Activated CD4-positive, CD25-positive, alpha-beta regulatory T cell (primary cell): Measurements from ENCODE around the gene SLC6A3.
A peak's percentile ranks its signal among the peaks of the same experiment; 100 is the strongest.

Source experiments
- DNase-seq, 4 experiments: peaks; one replicate each; lab custom pipeline; 2025; lab: John Stamatoyannopoulos, UW

SLC6A3 gene

DNA sequence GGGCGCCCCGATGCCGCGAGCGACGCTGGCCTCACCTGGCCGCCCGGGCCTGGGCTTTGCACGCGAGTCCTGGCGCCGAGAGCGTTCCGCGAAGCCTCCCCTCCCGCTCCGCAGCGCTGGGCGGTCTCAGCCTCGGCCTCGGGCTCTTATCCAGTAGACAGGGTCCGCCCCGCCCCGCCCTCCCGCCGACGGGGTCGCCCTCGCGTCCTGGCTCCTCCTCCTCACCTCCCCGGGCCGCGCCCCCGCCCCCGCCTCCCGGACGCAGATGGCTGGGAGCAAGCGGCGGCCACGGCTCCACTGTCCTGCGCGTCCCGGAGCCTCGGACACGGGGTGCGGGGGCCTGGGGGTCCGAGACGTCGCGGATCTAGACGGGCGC, at the start of gene SLC6A3:
TSS of gene SLC6A3 (minus strand) at position 128 of the 376 bp plus-strand sequence. CDS start 2,243 bp downstream, outside the sequence.
- DNase-seq, result no peak

DNA sequence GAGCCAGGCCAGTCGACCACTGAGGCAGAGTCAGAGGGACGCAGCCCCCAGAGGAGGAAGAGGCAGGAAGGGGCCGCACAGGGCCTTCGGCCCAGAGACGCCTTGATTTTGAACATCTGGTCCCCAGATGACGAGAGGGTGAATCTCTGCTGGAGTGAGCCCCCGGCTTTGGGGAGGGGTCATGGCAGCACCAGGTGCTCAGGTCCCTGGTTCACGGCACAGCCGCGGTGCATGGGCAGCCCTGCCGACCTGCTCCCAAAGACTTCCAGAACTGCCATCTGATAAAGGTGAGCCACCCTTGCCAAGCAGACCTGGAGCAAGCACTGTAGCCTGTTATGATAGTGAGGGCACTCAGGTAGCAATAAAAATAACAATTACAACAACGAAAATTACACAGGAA, 48.7 kb upstream of the SLC6A3 start:
- DNase-seq, result no peak

DNA sequence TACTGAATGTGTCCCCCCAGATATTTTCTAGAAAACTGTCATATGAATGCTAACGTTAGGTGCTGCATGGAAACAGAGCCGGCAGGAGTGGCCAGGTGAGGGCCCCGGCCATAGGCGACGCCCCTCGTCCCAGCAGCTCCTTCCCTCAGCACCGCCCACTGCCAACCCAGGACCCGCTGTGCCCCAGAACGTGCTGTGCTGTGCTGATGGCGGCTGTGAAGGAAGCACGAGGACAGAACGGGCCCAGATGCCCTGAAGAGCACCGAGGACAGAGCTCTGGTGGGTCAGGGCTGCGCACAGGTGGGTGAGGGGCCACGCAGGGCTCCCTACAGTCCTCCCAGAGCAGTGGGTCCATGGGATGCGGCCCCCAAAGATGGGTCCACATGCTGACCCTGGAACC, 48.2 kb upstream of the SLC6A3 start:
- no peak for DNase-seq

DNA sequence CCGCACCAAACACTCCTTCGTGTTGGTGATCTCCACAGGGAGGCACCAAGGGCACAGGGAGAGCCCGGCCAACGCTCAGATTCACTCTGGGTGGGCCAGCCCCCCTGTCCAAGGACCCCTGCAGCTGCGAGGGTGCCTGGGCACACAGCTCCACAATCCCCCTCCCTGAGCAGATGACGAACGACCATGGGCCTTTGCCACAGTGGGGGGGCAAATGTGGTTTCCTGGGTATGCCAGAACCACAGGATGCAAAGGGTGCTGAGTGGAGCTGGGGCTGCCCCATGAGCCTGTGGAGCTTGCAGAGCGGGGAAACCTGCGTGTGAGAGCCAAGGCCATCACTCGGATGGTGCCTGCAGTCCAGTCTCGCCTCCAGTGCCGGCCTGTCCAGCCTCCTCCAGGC, 47.5 kb upstream of the SLC6A3 start:
- no peak for DNase-seq

DNA sequence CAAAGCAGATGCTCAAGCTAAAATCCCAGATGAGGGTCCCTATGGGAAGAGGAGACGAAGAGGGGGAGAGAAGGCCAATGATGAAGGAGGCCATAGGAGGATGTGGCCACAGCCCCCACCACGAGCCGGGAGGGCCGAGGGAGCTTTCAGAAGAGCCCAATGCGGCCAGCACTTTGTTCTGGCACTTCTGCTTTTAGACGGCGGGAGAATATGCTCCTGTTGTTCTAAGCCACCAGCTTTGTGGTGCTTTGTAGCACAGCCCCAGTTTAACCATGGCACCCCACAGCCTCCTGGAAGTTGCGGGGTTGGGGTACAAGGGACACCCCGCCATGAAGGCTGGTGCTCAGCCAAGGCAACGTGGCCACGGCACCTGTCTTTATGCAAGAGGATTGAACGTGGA, 45.1 kb upstream of the SLC6A3 start:
- DNase-seq, result no peak

DNA sequence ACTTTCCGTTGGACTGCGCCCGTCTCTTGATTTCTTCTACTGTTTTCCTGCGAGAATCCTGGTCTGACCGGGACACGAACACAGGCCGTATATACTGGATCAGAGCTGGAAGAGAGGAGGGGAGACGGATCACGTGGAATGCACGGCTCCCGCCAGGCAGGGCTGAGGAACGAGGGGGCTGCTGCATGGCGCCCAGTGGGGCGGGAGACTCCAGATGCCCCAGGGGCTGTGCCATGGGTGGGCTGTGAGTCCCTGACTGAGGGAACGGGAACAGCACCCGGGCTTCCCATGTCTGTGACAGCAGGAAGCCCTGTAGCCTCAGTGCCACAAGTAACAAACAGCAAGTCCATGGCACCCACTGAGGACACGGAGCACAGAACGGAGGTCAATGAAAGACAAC, 44.5 kb upstream of the SLC6A3 start:
- no peak for DNase-seq

DNA sequence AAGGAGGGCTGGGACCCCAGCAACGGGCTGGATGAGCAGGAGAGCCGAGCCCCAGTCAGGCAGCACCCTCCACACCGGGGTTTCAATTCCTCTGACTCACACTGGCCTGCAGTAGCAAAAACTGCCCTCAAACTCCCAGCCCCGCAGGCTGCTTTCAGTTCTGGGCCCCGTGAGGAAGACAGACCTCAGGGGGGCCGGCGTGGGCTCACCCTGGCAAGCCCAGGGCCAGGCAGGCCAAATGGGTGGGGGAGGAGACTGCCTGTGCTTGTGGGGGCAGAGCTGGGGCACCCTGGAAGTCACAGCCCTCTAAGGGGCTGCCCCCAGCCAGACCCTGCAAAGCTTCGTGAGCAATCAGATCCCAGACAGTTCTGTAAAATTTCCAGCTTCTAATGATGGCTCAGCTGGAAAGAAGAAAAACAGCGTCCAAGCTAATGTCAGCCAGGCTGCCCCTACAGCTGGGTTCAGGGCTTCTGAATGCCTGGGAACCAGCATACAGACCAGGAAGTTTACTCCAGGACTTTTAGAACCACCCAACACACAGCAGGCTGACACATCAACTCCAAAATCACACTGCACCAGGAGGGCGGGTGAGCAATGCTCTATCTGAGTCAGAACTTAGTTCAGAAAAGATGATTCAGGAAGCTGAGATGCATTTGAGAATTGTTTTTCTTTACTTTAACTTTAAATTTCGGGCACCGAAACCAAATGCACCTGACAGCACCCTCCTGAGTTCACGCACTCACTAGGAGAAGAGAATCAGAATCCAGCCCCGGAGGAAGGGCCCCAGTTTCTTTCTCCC, 43.8 kb upstream of the SLC6A3 start:
- DNase-seq, result peak in 1 of 4 experiments; percentile 25

DNA sequence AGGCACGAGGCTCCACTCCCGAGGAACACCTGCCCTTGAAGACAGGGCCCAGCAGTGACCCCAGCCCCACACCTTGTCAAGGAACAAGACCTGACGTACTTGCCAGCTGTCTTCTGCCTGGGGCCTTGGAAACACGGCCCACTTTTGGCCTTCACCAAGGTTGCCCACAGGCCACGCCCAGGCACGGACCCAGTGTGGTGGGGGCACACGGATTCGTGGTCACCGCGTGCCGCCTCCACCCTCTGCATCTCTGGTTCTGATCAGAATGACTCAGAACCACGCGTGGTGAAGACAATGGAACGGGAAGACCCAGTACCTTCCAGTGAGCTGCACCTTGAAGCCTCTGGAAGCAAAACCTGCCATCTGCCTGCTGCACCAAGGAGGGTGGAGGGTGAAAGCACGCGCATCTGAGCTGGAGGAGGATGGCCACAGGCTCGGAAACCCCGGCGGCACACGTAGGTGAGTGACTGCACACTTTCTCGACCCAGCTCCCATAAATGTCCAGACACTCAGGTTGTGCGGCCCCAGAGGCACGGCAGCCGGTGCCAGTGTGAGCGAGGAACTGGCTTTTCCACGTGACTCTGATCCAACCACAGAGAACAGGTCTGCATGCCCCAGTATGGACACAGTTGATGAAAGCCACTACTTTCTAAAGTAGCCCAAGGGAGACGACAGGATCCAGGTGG, 42.0 kb upstream of the SLC6A3 start:
- DNase-seq, result no peak

DNA sequence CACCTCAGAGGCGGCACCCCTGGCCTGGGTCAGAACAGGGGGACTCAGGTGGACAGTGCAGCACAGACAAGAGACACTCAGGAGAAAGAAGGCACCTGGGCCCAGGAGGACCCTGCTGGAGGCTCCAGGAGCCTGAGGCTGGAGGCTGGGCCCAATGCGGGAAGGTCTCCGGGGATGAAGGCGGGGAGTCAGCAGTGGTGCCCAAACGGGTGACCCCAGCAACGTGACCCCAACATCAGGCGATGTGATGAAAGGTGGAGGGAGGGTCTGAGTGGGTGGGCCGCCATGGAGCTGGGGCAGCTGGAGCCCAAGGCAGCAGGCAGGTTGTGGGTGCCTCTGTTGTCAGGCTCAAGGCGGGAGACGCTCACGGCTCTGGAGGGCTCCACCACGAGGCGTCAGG, 41.0 kb upstream of the SLC6A3 start:
- DNase-seq, result no peak

DNA sequence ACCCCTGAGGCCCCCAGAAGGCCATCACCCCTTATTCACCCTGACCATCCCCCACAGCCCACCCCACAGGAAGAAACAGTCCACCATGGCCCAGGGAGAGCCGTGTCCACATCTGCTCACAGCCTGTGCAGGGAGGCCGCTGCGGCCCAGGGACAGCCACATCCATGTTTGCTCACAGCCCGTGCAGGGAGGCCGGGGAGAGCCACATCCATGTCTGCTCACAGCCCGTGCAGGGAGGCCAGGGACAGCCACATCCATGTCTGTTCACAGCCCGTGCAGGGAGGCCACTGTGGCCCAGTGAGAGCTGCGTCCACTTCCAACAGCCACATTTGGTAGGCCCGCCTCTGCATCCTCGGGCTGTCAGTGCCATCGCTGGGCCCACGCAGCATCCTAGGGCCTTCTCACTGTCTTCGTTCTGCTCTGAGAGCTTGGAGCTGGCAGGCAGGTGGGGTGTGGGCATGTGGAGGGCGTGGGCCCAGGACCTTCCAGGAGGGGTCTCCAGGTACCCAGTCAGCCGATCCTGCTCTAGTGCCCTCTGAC, 40.4 kb upstream of the SLC6A3 start:
- DNase-seq, result no peak

DNA sequence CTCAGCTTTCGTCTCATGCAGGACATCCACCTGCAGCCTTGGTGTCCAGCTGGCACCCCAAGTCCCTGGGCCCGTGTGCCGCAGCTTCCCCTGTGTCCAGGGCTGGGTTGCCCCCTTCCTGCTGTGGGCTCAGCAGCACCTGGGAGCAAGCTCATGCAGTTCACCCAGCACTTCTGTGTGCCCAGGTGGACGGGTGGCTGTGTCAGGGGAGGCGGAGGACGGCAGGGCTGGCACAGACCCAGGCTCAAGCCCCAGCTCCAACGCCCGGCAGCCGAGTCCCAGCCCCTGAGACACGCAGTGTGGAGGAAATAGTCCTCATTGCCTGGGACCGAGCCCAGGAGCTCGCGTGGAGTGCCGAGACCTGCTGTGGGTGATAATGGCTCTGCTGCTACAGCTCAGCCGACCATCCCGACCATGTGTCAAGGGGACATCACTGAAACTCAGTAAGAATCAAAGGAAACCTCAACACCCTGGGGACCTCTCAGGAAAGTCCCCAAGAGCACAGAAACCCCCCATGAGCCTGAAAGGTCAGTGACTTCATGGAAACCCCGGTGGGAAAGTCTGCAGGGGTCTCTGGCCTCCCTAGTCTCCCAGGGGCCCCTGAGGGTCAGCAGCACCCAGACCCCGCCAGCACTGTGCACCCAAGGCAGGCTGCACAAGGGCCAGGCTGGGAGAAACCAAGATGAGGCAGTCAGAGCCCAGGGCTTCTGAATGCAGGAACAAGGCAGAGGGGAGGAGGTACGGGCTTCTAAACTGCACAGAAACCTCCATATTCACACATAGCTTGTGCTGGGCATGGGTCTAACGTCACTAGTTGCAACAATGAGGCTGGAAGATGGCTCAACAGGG, 39.7 kb upstream of the SLC6A3 start:
- no peak for DNase-seq

DNA sequence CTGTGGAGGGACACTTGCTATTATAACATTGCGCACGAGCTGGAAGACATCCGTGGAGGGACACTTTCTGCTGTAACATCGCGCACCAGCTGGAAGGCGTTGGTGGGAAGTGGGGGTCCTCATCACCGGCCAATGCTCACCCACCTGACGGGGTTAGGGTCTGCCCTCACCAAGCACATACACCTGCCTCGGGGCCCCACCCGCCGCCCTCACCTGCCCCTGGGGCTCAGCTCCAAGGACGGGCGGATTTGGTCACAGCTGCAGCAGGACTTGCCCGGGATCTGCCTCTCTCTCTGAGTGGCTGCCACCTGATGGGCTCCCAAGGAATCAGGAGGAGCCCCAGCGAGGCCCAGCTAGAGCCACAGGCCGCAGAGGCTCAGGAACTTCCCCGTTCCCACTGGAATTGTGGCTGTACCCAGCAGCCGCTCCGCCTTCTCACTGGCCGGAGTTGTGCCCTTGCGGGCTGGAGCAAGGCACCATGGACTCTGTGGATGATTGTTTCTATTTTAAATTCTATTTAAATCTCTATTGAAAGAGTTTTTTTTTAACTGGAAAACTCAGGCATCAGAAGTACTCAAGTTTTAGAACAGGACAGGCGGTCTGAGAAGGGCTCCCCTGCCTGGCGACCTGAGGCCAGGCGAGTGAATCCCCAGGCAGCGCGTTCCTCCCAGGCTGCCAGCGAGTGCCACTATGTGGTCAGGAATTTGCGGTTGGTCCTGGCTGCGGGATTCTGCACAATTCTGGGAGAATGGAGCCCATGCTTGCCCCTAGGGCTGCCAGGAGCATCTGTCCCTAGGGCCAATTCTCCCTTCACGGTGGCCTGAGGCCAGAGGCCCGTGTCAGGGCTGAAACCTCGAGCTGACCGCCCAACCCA, 38.9 kb upstream of the SLC6A3 start:
- DNase-seq, result no peak

DNA sequence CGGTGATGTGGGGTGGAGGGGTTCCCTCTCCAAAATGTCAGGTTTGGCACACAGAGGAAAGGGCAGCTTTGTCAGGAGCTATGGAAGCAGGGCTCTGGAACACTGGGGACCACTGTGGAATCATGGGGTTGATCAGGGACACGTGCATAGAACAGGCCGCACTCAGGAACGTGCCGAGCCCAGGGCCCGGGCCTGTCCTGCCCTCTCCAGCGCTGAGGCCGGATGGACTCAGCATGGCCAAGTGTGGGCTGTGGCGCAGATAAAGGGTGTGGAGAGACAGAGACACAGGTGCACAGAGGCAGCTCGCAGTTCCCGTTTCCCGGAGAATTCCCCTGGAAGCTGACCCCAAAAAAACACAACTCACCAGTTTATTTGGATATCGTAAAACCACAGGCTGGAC, 37.8 kb upstream of the SLC6A3 start:
- DNase-seq, result no peak

DNA sequence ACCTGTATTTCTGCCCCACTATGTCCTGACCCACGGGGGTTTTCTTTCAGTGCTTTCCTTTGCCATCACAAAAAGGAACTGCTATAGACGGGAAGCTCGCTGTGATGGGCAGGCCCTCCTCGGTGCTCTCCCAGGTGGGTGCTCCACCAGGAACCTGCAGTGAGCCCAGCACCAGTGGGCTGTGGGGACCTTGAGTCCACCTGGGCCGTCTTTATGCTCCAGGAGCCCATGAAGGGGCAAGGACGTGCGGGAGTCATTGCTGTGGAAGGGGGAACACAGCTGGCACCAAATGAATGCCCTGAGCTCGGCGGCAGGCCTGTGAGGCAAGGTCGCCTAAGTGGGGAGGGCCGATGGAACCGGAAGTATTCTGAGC, 36.7 kb upstream of the SLC6A3 start:
- DNase-seq, result no peak

DNA sequence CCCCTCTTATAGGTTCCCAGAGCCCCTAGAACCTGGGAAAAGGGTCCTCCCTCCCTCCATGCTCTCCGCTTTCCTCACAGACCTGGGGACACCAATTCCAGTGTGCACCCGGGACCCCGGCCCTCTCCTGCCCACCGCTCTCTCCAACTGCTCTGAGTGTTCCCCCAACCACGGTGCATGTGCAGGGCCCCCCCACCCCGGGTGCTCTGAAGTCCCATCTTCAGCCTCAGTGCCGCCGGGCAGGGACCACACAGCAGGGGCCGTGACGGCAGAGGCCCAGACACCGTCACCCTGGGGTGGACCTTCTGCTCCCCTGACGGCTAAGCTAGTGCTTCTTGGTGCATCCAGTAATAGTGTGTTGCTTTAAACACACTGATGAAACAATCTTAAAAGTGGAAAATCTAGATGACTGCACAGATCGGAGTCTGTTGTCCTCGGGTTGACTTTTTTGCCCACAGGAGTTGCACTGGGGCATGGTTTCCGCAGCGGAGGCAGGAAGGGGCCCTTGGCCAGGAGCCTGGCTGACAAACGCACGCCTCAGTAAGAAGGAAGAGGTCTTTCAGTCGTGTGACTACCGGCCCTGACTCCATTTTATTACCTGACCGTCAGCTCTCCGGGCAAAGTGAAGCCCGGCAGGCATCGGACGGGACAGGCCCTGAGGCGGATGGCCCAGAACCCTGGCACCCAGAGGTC, 36.2 kb upstream of the SLC6A3 start:
- no peak for DNase-seq

DNA sequence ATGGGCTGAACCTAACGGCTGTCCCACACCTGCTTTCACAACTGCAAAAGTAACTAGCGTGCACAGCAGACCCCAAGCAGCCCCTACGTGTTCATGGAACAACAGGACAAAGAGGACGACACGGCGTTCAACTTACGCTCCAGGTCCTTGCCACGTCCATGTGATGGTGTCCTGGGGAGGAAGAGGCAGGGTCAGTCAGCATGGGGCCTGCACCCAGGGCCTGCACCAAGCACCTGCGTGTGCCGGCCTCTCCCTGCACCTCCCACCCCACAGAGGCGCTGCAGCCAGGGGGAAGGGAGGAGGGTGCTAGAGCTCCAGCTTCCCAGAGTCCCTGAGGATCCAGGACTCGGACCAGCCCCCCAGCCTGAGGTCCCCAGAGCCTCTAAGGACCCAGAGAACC, 35.6 kb upstream of the SLC6A3 start:
- DNase-seq, result no peak

DNA sequence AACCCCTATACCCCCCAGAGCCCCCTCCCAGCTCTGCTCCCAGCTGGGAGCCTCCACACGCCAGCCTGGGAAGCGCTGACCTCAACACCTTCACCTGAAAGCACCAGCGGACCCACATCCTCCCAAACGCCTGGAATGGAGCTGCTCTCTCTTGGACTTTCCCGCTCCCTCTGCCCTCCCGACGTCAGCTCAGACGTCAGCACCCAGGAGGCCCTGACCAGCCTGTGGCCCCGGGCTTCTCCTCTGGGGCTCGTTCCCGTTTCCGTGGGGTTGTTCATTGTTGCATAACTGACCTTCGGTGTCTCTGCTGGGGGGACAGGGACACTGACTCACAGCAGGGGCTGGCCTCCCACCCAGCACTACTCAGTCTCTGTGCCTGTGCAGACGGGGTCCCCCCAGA, 35.0 kb upstream of the SLC6A3 start:
- no peak for DNase-seq

DNA sequence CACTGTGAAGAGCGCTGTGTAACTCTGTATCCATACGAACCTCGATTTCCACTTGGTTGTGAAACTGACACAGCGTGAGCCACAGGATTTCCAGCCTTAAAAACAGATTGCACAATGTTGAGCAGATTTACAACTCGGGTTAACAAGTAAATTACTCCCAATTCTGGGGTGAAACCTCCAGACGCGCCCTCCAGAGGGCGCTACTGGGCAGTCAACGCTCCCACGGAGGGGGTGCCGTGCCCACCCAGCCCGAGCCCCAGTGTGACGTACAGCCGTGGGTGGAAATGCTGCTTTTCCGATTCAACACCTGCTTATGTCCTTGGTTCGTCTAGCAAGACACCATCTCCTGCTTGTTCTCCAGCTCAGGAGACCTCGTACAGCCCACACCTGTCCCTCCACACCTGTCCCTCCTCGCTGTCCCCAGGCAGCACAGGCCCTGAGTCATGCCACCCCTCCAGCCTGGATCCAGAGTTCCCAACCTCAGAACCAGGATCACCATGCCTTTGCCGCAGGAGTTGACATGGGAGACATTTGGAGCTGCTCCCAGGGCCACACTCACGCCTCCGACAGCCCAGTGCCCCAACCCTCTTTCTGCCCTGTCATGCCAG, 34.4 kb upstream of the SLC6A3 start:
- DNase-seq, result peak in 1 of 4 experiments; percentile 22

DNA sequence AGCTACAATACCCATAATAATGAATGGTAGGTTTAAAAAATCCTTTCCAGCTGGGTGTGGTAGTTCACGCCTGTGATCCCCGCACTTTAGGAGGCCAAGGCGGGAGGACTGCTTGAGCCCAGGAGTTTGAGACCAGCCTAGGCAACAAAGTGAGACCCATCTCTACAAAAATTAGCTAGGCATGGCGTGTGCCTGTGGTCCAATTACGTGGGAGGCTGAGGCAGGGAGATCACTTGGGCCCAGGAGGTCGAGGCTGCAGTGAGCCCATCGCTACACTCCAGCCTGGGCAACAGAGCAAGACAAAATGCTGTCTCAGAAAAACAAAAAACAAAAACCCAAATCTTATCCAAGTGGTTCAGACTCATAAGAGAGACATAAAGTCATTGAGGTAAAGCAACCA, 33.8 kb upstream of the SLC6A3 start:
- DNase-seq, result no peak

DNA sequence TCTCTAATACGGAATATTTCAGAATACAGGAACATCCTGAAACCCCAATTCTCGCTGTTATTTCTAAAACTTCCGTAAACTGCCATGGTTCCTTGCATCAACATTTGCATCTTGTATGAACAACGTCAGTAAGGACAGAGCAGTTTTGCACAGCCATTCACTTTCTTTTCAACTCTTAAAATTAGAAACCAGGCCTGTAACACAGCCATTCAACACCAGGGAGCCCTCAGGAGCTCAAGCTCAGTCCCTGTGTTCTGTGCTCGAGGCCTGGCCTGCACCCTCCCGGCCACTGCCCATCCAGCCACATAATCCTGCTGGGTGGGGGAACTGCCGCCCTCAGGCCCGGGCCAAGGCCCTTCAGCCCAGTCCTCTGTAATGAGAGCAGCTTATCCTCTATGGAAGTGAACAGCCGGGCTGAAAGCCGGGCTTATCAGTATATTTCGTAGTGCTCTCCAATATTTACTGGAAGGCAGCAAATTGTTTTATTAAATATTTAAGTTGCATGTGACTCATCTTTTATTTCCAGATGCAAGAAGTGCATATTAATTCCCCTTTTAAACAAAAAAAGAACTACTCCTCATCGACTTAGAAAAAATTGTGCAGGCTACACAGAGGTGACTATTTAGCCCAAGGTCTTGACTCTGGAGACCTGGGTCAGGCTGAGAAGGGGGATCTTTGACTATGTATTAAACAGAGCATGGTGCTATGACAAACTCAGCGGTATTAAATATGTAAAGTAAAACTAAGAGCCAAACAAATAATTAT, 33.2 kb upstream of the SLC6A3 start:
- DNase-seq, result no peak
